Thyroid gland (tissue), 4 donors: ENCODE data around the gene SH3TC1.

Experiments used
- POLR2A ChIP-seq, 2 donors: fragments of 450-650 bp; IDR thresholded peaks; one replicate each; pipeline ENCODE4 v1.6.1; 2017; ENCODE audit warnings: antibody characterized with exemption in 2 of 2, mild to moderate bottlenecking in 2 of 2, moderate library complexity in 1 of 2
- TF ChIP-seq, protein P1 (sequence below), 6 experiments: fragments of 200-600 bp in 3 of 6; fragments of 450-650 bp in 3 of 6; sonication (generic) in 3 of 6; IDR thresholded peaks; one replicate each; pipeline ENCODE4 v1.5.1; 2016 to 2019; ENCODE audit warnings: antibody characterized with exemption in 6 of 6, mild to moderate bottlenecking in 2 of 6, inconsistent platforms in 1 of 6, moderate library complexity in 1 of 6

DNA sequence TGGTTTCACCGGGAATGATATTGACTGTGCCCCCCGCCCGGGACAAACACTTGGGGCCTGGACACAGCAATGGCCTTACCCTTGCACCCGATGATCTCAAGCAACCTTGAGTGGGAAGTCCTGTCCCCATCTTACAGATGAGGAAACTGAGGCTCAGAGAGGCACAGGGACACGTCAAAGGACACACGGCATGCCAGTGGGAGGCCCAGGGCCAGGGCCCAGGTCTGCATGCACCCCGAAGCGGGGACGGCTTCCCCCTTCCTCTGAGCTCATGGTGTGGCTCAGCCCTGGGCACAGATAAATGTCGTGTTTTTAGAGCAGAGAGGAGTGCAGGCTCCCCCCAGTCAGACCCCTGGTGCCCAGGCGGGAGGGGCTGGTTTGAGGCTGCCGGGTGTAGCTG is 36.6 kb downstream of the SH3TC1 start:
- TF ChIP-seq, protein P1, sequence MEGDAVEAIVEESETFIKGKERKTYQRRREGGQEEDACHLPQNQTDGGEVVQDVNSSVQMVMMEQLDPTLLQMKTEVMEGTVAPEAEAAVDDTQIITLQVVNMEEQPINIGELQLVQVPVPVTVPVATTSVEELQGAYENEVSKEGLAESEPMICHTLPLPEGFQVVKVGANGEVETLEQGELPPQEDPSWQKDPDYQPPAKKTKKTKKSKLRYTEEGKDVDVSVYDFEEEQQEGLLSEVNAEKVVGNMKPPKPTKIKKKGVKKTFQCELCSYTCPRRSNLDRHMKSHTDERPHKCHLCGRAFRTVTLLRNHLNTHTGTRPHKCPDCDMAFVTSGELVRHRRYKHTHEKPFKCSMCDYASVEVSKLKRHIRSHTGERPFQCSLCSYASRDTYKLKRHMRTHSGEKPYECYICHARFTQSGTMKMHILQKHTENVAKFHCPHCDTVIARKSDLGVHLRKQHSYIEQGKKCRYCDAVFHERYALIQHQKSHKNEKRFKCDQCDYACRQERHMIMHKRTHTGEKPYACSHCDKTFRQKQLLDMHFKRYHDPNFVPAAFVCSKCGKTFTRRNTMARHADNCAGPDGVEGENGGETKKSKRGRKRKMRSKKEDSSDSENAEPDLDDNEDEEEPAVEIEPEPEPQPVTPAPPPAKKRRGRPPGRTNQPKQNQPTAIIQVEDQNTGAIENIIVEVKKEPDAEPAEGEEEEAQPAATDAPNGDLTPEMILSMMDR (IDR thresholded peaks at IDR 0.05), result no peak
- TF ChIP-seq POLR2A (IDR thresholded peaks at IDR 0.05), result no peak
